ENCODE data around the gene BMPR1A.

DNA sequence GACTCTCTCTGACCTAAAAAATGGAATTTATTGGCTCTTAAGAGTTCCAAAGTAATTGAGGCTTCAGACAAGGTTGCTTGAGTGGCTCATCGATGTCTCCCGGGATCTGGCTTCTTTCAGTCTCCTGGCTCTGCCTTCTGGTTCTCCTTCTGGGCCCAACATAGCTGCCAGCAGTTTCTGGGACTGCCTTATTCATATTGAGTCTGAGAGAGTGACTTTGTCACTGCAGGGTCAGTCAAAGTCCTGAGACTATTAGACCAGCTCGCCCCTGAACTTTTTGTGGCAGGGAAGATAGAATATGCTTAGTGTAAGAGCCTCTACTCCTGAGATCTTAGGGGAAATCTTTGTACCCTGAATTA is 107.0 kb downstream of the BMPR1A start:
- no peak for TF ChIP-seq POLR2AphosphoS5 (IDR thresholded peaks at IDR 0.05)
- TF ChIP-seq, protein P1, sequence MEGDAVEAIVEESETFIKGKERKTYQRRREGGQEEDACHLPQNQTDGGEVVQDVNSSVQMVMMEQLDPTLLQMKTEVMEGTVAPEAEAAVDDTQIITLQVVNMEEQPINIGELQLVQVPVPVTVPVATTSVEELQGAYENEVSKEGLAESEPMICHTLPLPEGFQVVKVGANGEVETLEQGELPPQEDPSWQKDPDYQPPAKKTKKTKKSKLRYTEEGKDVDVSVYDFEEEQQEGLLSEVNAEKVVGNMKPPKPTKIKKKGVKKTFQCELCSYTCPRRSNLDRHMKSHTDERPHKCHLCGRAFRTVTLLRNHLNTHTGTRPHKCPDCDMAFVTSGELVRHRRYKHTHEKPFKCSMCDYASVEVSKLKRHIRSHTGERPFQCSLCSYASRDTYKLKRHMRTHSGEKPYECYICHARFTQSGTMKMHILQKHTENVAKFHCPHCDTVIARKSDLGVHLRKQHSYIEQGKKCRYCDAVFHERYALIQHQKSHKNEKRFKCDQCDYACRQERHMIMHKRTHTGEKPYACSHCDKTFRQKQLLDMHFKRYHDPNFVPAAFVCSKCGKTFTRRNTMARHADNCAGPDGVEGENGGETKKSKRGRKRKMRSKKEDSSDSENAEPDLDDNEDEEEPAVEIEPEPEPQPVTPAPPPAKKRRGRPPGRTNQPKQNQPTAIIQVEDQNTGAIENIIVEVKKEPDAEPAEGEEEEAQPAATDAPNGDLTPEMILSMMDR (IDR thresholded peaks at IDR 0.05), result no peak
- TF ChIP-seq POLR2A (IDR thresholded peaks at IDR 0.05), result no peak
